Measurements from ENCODE around the gene PRSS27.

Gene PRSS27

GRCh38 chr16:2763173-2763572, 43.1 kb upstream of the PRSS27 start:
- Histone ChIP-seq H4K20me1 (ENCODE audit: insufficient read depth, low read length) (no peaks in the 10 kb centered on the region), H3K79me2 (ENCODE audit: insufficient read depth, low read length) (no peaks in the 10 kb centered on the region)

GRCh38 chr16:2762711-2763110, 42.7 kb upstream of the PRSS27 start:
- Histone ChIP-seq H3K9me2 (ENCODE audit: low read depth, low read length) (no peaks in the 10 kb centered on the region), H3K27ac (ENCODE audit: low read depth, low read length, poor library complexity, severe bottlenecking) (no peak overlapping the region), H3K9me3 (ENCODE audit: low read length) (no peaks in the 10 kb centered on the region), H3K9ac (ENCODE audit: low read length) (no peak overlapping the region), H4K20me1 (ENCODE audit: insufficient read depth, low read length) (no peaks in the 10 kb centered on the region), H3K4me1 (ENCODE audit: insufficient read depth, low read length, severe bottlenecking) (no peaks in the 10 kb centered on the region), H2AFZ (ENCODE audit: low read length) (no peak overlapping the region), H3K27me3 (ENCODE audit: insufficient read depth, low read length) (no peaks in the 10 kb centered on the region), H3K36me3 (ENCODE audit: insufficient read depth, low read length) (peaks cover 100% of the 10 kb centered on the region), H3K4me2 (ENCODE audit: low read length) (no peak overlapping the region), H3K4me3 (ENCODE audit: low read depth, low read length, poor library complexity, severe bottlenecking) (no peak overlapping the region), H3K79me2 (ENCODE audit: insufficient read depth, low read length) (no peaks in the 10 kb centered on the region), H3F3A (ENCODE audit: insufficient read depth, low read length) (no peaks in the 10 kb centered on the region; the same call in 1 of the 2 replicates)
- TF ChIP-seq EZH2 (IDR thresholded peaks at IDR 0.05; ENCODE audit: borderline replicate concordance, low read length) (no peak), CTCF (IDR thresholded peaks at IDR 0.05; ENCODE audit: low read length) (no peak)

More at GRCh38 chr16:2763173-2763572, 43.1 kb upstream of the PRSS27 start:
- Histone ChIP-seq H3K9ac (ENCODE audit: low read length) (no peak overlapping the region), H3K9me3 (ENCODE audit: low read length) (no peaks in the 10 kb centered on the region), H3K27me3 (ENCODE audit: insufficient read depth, low read length) (no peaks in the 10 kb centered on the region), H3K9me2 (ENCODE audit: low read depth, low read length) (no peaks in the 10 kb centered on the region), H3K4me2 (ENCODE audit: low read length) (no peak overlapping the region), H3K36me3 (ENCODE audit: insufficient read depth, low read length) (peaks cover 100% of the 10 kb centered on the region), H3K4me3 (ENCODE audit: low read depth, low read length, poor library complexity, severe bottlenecking) (no peak overlapping the region), H3F3A (ENCODE audit: insufficient read depth, low read length) (no peaks in the 10 kb centered on the region; the same call in 1 of the 2 replicates), H2AFZ (ENCODE audit: low read length) (no peak overlapping the region), H3K4me1 (ENCODE audit: insufficient read depth, low read length, severe bottlenecking) (no peaks in the 10 kb centered on the region), H3K27ac (ENCODE audit: low read depth, low read length, poor library complexity, severe bottlenecking) (no peak overlapping the region)
- TF ChIP-seq EZH2 (IDR thresholded peaks at IDR 0.05; ENCODE audit: borderline replicate concordance, low read length) = no peak
- no peak for TF ChIP-seq CTCF (IDR thresholded peaks at IDR 0.05; ENCODE audit: low read length)

- no peak overlapping the region for H3K4me2 ChIP-seq (ENCODE audit: low read length)
- no peaks in the 10 kb centered on the region for H3F3A ChIP-seq (ENCODE audit: insufficient read depth, low read length)
- H3K9ac ChIP-seq (ENCODE audit: low read length) = no peak overlapping the region
- no peak overlapping the region for H2AFZ ChIP-seq (ENCODE audit: low read length)
- no peak for TF ChIP-seq CTCF (IDR thresholded peaks at IDR 0.05; ENCODE audit: low read length)
- TF ChIP-seq EZH2 (IDR thresholded peaks at IDR 0.05; ENCODE audit: borderline replicate concordance, low read length) = no peak
- H3K27ac ChIP-seq (ENCODE audit: low read depth, low read length, poor library complexity, severe bottlenecking) = no peak overlapping the region
- H3K4me1 ChIP-seq (ENCODE audit: insufficient read depth, low read length, severe bottlenecking) = no peaks in the 10 kb centered on the region
- no peaks in the 10 kb centered on the region for H4K20me1 ChIP-seq (ENCODE audit: insufficient read depth, low read length)
- H3K36me3 ChIP-seq (ENCODE audit: insufficient read depth, low read length) = peaks cover 100% of the 10 kb centered on the region
- H3K9me2 ChIP-seq (ENCODE audit: low read depth, low read length) = no peaks in the 10 kb centered on the region
- H3K9me3 ChIP-seq (ENCODE audit: low read length) = no peaks in the 10 kb centered on the region
- no peaks in the 10 kb centered on the region for H3K27me3 ChIP-seq (ENCODE audit: insufficient read depth, low read length)
- peaks cover 7% of the 10 kb centered on the region for H3K79me2 ChIP-seq (ENCODE audit: insufficient read depth, low read length)
- H3K4me3 ChIP-seq (ENCODE audit: low read depth, low read length, poor library complexity, severe bottlenecking) = no peak overlapping the region
Measured at GRCh38 chr16:2761886-2762583, 42.0 kb upstream of the PRSS27 start.
